Mucosa of rectum (tissue), 2 donors: Measurements from ENCODE around the gene UPK3BL2.
"Not testable (repeated sequence)": the region's sequence is repeated elsewhere in the genome, so short reads cannot be mapped to it uniquely, and the experiment has no call there.

Experiments
- H3K27ac ChIP-seq, 2 donors: one replicate each; pipeline ENCODE4 v1.7.0; 2013; ENCODE audit warnings: inconsistent platforms in 2 of 2, low read depth in 2 of 2, low read length in 2 of 2
- H3K27me3 ChIP-seq, 2 donors: one replicate each; pipeline ENCODE4 v1.7.0; 2013; ENCODE audit warnings: low read length in 2 of 2; ENCODE audit not compliant: control insufficient read depth in 2 of 2, insufficient read depth in 2 of 2
- H3K36me3 ChIP-seq, 2 donors: one replicate each; pipeline ENCODE4 v1.7.0; 2013; ENCODE audit warnings: low read length in 2 of 2; ENCODE audit not compliant: control insufficient read depth in 2 of 2, insufficient read depth in 2 of 2
- H3K4me1 ChIP-seq, 2 donors: one replicate each; pipeline ENCODE4 v1.7.0; 2013; ENCODE audit warnings: low read length in 2 of 2, mild to moderate bottlenecking in 1 of 2; ENCODE audit not compliant: control insufficient read depth in 2 of 2, insufficient read depth in 2 of 2
- H3K4me3 ChIP-seq, 2 donors: one replicate each; pipeline ENCODE4 v1.7.0; 2013; ENCODE audit warnings: low read length in 2 of 2
- H3K9ac ChIP-seq, 2 donors: one replicate each; pipeline ENCODE4 v1.7.0; 2013; ENCODE audit warnings: low read length in 2 of 2, low read depth in 1 of 2, mild to moderate bottlenecking in 1 of 2
- H3K9me3 ChIP-seq, 2 donors: one replicate each; pipeline ENCODE4 v1.7.0; 2013; ENCODE audit warnings: low read length in 2 of 2; ENCODE audit not compliant: control insufficient read depth in 2 of 2
- donor health status: healthy.
- donor health status: Normal muscosa, but diverticular disease.

The UPK3BL2 gene

DNA sequence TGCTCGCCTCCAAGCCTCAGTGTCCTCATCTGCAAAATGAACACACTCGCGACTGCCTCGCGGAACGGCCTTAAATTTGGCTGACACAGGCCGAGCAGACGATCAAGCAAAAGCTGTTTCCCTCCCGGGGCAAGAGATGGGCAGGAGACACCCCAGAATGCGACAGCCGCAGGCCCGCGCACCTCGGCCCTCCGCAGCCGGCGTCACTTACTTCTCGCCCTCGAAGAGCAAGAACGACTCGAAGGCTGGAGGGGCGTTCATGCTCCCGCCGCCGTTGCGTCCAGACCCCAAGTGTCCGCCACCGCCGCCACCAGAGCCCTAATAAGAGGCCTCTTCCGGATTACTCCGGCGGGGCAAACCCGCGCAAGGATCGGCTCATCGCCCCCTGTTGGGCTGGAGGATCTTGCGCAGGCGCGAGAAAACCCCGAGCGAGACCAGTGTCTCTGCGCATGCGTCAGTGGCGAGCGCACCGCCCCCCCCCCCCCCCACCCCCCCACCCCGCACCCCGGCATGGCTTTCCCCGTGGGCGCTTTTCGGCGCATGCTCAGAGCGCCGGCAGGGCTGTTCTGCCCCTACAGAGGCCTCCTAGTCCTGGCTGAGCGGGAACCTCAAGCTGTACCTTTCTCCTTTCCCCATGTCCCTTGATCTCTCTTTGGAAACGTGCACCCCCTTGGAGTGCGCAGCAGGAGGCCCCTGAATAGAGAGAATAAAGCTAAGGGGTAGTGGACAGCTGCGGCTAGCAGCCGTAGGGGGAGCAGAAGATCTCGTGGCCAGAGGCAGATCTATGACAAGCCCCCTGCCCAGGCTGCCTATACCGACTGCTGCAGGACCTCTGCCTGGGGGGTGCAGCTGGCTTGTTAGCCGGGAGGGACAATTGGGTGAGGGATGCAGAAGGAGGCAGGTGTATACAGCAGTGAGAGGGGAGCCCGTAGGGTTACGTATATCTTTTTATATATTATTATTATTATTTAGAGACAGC lies 29.1 kb upstream of the UPK3BL2 start, which contains the start of gene POLR2J3:
POLR2J3 (minus strand) TSS at position 323 of the 979 bp plus-strand sequence; CDS start at position 261, 62 bp downstream.
- H3K9ac ChIP-seq: peak within 1 kb of the TSS; percentile 69 to 77
- H3K36me3 ChIP-seq, H3K27me3 ChIP-seq, H3K9me3 ChIP-seq, H3K4me1 ChIP-seq: not testable (repeated sequence)
- peak within 1 kb of the TSS in 1 of 2 donors; percentile 52 for H3K27ac ChIP-seq
- H3K4me3 ChIP-seq: peak within 1 kb of the TSS; percentile 71 to 80

GRCh38 chr7:102568620-102569019 lies 25.1 kb upstream of the UPK3BL2 start:
- not testable (repeated sequence) for H3K9me3 ChIP-seq, H3K36me3 ChIP-seq, H3K4me3 ChIP-seq, H3K9ac ChIP-seq, H3K27me3 ChIP-seq, H3K4me1 ChIP-seq, H3K27ac ChIP-seq

DNA sequence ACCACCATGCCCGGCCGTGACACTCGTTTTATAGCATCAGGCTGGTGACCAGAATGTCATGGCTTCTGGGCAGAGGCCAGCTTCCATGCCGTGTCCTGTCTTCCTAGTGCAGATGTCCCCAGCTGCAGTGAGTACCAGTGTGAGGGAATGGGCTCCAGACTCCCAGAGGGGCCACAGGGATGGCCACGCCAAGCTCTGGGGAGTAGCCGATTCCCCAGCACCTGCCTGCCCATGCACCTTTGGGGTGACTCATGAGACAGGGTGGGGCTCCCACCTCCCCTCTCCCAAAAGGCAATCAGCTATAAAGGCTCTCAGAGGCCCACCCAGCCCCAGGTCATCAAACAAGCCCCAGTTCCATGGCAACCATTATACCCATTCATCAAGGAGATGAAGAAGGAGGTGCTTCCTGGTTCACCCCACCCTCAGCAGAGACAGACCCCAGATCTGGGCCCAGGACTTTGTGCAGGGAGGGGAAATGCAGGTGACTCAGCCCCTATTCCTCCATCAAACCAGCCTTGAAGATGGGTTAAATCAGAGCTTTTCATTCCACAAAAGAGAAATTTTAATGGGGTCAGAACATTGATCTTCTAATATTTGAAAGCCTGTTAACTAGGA lies 7.4 kb upstream of the UPK3BL2 start, which contains the start of gene SPDYE2:
SPDYE2 (plus strand) TSS at position 419 of the 615 bp plus-strand sequence. CDS start 2,030 bp downstream, outside the sequence.
- not testable (repeated sequence) for H3K27ac ChIP-seq, H3K9me3 ChIP-seq, H3K9ac ChIP-seq, H3K36me3 ChIP-seq, H3K27me3 ChIP-seq, H3K4me3 ChIP-seq, H3K4me1 ChIP-seq

DNA sequence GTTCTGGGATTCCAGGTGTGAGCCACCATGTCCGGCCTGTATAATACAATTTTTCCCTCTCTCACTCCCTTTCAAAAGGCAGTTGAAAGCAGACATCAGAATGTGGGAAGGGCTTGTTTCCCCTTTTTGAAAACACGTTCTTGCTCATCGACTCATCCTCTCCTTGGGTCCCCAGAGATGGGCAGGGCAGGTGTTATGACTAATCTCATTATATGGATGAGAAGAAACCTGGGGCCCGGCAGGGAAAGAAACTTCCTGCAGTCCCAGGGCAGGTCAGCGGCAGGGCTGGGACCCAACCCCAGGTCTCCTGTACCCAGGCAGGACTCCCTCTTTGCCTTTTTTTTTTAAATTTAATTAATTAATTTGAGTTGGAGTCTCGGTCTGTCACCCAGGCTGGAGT lies 2.9 kb upstream of the UPK3BL2 start:
- not testable (repeated sequence) for H3K27ac ChIP-seq, H3K4me3 ChIP-seq, H3K36me3 ChIP-seq, H3K4me1 ChIP-seq, H3K9me3 ChIP-seq, H3K27me3 ChIP-seq, H3K9ac ChIP-seq

DNA sequence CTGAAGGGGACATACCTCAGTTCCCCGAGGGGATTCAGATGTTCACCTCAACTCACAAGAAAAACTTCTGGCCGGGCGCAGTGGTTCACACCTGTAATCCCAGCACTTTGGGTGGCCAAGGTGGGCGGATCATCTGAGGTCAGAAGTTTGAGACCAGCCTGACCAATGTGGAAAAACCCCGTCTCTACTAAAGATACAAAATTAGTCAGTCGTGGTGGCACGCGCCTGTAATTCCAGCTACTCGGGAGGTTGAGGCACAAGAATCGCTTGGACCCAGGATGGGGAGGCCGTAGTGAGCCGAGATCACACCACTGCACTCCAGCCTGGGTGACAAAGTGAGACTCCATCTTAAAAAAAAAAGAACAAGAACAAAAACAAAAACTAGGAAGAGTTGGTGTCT lies 1.8 kb upstream of the UPK3BL2 start:
- not testable (repeated sequence) for H3K27ac ChIP-seq, H3K4me3 ChIP-seq, H3K27me3 ChIP-seq, H3K9me3 ChIP-seq, H3K4me1 ChIP-seq, H3K9ac ChIP-seq, H3K36me3 ChIP-seq

GRCh38 chr7:102544372-102544771 lies 876 bp upstream of the UPK3BL2 start:
- not testable (repeated sequence) for H3K27me3 ChIP-seq, H3K9ac ChIP-seq, H3K36me3 ChIP-seq, H3K4me1 ChIP-seq, H3K9me3 ChIP-seq, H3K4me3 ChIP-seq, H3K27ac ChIP-seq

GRCh38 chr7:102542771-102543170 lies 725 bp downstream of the UPK3BL2 start:
- H3K27me3 ChIP-seq, H3K27ac ChIP-seq, H3K9me3 ChIP-seq, H3K4me1 ChIP-seq, H3K9ac ChIP-seq, H3K4me3 ChIP-seq, H3K36me3 ChIP-seq: not testable (repeated sequence)

DNA sequence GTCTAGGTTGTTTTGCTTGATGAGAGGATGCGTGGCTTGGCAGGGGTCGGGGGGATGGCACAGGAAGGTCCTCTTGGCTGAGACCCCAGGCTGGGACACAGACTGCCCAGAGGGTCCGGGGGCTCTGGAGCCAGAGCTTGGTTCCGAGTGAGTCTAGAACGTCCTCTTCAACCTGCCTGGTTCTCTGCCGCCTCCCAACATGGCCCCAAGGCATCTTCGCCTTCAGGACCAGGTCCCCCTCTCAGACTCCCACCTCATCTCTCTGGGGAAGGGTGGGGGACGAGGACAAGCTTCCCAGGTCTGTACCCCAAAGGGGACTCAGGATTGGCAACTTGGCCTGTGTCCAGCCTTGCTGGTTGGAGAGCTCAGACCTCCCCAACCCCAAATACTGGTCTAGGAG lies 1.4 kb downstream of the UPK3BL2 start:
- H3K4me3 ChIP-seq, H3K9ac ChIP-seq, H3K9me3 ChIP-seq, H3K27me3 ChIP-seq, H3K4me1 ChIP-seq, H3K36me3 ChIP-seq, H3K27ac ChIP-seq: not testable (repeated sequence)

- not testable (repeated sequence) for H3K36me3 ChIP-seq, H3K9me3 ChIP-seq, H3K27me3 ChIP-seq, H3K9ac ChIP-seq, H3K4me1 ChIP-seq, H3K4me3 ChIP-seq, H3K27ac ChIP-seq
Observed at GRCh38 chr7:102540604-102541003, 2.9 kb downstream of the UPK3BL2 start.

GRCh38 chr7:102535062-102535615 lies 8.4 kb downstream of the UPK3BL2 start:
- not testable (repeated sequence) for H3K27me3 ChIP-seq, H3K9ac ChIP-seq

More at GRCh38 chr7:102535062-102535615, 8.4 kb downstream of the UPK3BL2 start:
- H3K9me3 ChIP-seq, H3K4me3 ChIP-seq, H3K27ac ChIP-seq, H3K4me1 ChIP-seq, H3K36me3 ChIP-seq: not testable (repeated sequence)
